ENCODE data around the gene FOXK1. TPM values are rescaled to one million over a fixed set of nuclear protein-coding genes. Genes with fewer than 3 reads are reported as not detected.

Gene FOXK1
- total and polyA plus RNA-seq, 8 donors, result 3.9 to 20.6 (median 15.5) TPM

- H3K27me3 ChIP-seq, result no peaks in the 10 kb centered on the region
- peak overlapping the region; percentile 14 to 52 (median 27) for H3K4me3 ChIP-seq
- peak overlapping the region; percentile 65 to 94 (median 81) for H3K27ac ChIP-seq
- intact Hi-C loops (cut with DNase I), result no loop called here
- no peak for FAIRE-seq
- DNase-seq, result peak; percentile 56 to 90 (median 74)
- 32 to 37% methylated on average over 41 to 48 of the region's 48 CpGs for WGBS, 2 donors
- H3K36me3 ChIP-seq, result no peaks in the 10 kb centered on the region
- peak; percentile 76 to 90 (median 86) for ATAC-seq
- no peaks in the 10 kb centered on the region for H3K9me3 ChIP-seq
- TF ChIP-seq, protein P1, sequence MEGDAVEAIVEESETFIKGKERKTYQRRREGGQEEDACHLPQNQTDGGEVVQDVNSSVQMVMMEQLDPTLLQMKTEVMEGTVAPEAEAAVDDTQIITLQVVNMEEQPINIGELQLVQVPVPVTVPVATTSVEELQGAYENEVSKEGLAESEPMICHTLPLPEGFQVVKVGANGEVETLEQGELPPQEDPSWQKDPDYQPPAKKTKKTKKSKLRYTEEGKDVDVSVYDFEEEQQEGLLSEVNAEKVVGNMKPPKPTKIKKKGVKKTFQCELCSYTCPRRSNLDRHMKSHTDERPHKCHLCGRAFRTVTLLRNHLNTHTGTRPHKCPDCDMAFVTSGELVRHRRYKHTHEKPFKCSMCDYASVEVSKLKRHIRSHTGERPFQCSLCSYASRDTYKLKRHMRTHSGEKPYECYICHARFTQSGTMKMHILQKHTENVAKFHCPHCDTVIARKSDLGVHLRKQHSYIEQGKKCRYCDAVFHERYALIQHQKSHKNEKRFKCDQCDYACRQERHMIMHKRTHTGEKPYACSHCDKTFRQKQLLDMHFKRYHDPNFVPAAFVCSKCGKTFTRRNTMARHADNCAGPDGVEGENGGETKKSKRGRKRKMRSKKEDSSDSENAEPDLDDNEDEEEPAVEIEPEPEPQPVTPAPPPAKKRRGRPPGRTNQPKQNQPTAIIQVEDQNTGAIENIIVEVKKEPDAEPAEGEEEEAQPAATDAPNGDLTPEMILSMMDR (IDR thresholded peaks at IDR 0.05), result no peak
- peaks cover 0 to 2% (median 0%) of the 10 kb centered on the region in 3 donors for H3K4me1 ChIP-seq
Measured at GRCh38 chr7:4725014-4725849, 43.1 kb downstream of the FOXK1 start.

- FAIRE-seq (no peak), ATAC-seq (peak in 1 of 4 donors; percentile 1), DNase-seq (no peak)
- Histone ChIP-seq H3K4me3 (peak overlapping the region; percentile 14 to 52 (median 27)), H3K27ac (peak overlapping the region; percentile 65 to 94 (median 81)), H3K36me3 (no peaks in the 10 kb centered on the region), H3K27me3 (no peaks in the 10 kb centered on the region), H3K4me1 (peaks cover 0 to 2% (median 0%) of the 10 kb centered on the region in 3 donors), H3K9me3 (no peaks in the 10 kb centered on the region)
- WGBS, 2 donors, result 66 to 74% methylated on average over 15 of the region's 15 CpGs
- intact Hi-C loops (cut with DNase I), result no loop called here
- TF ChIP-seq, protein P1 (IDR thresholded peaks at IDR 0.05), result no peak
Measured at GRCh38 chr7:4725850-4726450, 43.9 kb downstream of the FOXK1 start.

GRCh38 chr7:4726566-4726965, 44.5 kb downstream of the FOXK1 start:
- no peak for FAIRE-seq
- DNase-seq, result no peak
- intact Hi-C loops (cut with DNase I), result no loop called here
- Histone ChIP-seq H3K4me3 (no peak overlapping the region), H3K9me3 (no peaks in the 10 kb centered on the region), H3K27ac (peak overlapping the region in 2 of 4 donors; percentile 70 to 92), H3K27me3 (no peaks in the 10 kb centered on the region), H3K36me3 (no peaks in the 10 kb centered on the region), H3K4me1 (peaks cover 0 to 2% (median 0%) of the 10 kb centered on the region in 3 donors)
- TF ChIP-seq, protein P1 (IDR thresholded peaks at IDR 0.05), result no peak
- WGBS, 2 donors, result 94 to 95% methylated on average over 9 of the region's 9 CpGs
- ATAC-seq, result no peak

GRCh38 chr7:4727914-4728705, 46.0 kb downstream of the FOXK1 start:
- WGBS, 2 donors, result 91 to 92% methylated on average over 20 of the region's 20 CpGs
- Histone ChIP-seq H3K27me3 (no peaks in the 10 kb centered on the region), H3K36me3 (no peaks in the 10 kb centered on the region), H3K4me1 (peaks cover 0 to 2% (median 0%) of the 10 kb centered on the region in 3 donors), H3K9me3 (no peaks in the 10 kb centered on the region), H3K4me3 (no peak overlapping the region), H3K27ac (no peak overlapping the region)
- intact Hi-C loops (cut with DNase I), result no loop called here
- DNase-seq, result no peak
- ATAC-seq, result no peak
- FAIRE-seq, result no peak
- TF ChIP-seq, protein P1 (IDR thresholded peaks at IDR 0.05), result no peak
